Uterus (tissue), 4 donors: Measurements from ENCODE around the gene TERT. TPM values are rescaled to one million over a fixed set of nuclear protein-coding genes. Genes with fewer than 3 reads are reported as not detected.
A peak's percentile ranks its signal among the peaks of the same experiment; 100 is the strongest.

Experiments used
- DNase-seq, 2 donors: peaks; one replicate each; pipeline ENCODE4 v3.0.0-alpha.2; 2019 to 2020
- H3K27ac ChIP-seq, 2 donors: fragments of 200-600 bp; sonication (generic); 1 replicate in 1 of 2; 2 replicates in 1 of 2; pipeline ENCODE4 v1.5.1; 2016 to 2018
- H3K27me3 ChIP-seq, 2 donors: fragments of 200-600 bp; sonication (generic); one replicate each; pipeline ENCODE4 v1.5.1; 2018 to 2019; ENCODE audit warnings: control low read depth in 1 of 2
- H3K36me3 ChIP-seq, 2 donors: fragments of 200-600 bp; sonication (generic); one replicate each; pipeline ENCODE4 v1.5.1; 2019; ENCODE audit warnings: control low read depth in 1 of 2
- H3K4me1 ChIP-seq, 2 donors: fragments of 200-600 bp; sonication (generic); one replicate each; pipeline ENCODE4 v1.5.1; 2018 to 2019; ENCODE audit warnings: control low read depth in 1 of 2
- H3K4me3 ChIP-seq, 2 donors: fragments of 200-600 bp; sonication (generic); 1 replicate in 1 of 2; 2 replicates in 1 of 2; pipeline ENCODE4 v1.5.1; 2018 to 2019; ENCODE audit warnings: mild to moderate bottlenecking in 1 of 2
- H3K9me3 ChIP-seq, 2 donors: fragments of 200-600 bp; sonication (generic); one replicate each; pipeline ENCODE4 v1.5.1; 2019; ENCODE audit warnings: control low read depth in 1 of 2
- POLR2A ChIP-seq, 2 donors: fragments of 450-650 bp; IDR thresholded peaks; one replicate each; pipeline ENCODE4 v1.6.1; 2016; ENCODE audit warnings: antibody characterized with exemption in 2 of 2, mild to moderate bottlenecking in 1 of 2, moderate library complexity in 1 of 2
- intact Hi-C: fragments of 100-400 bp; cut with DNase I; formaldehyde crosslinking; loops from one replicate; pipeline ENCODE4 v1.15.1; 2023; ENCODE audit warnings: low total_unique reads
- total RNA-seq, 4 donors: library from RNA; depleted of rRNA in 3 of 4; stranded (reverse); fragments of >200 nt in 3 of 4; gene quantifications; one replicate each; pipeline versions ENCODE4 v1.1.0 to v1.2.4, GENCODE V29; 2014 to 2023
- TF ChIP-seq, protein P1 (sequence below), 4 experiments: fragments of 200-600 bp in 2 of 4; fragments of 450-650 bp in 2 of 4; sonication (generic) in 2 of 4; IDR thresholded peaks; one replicate each; pipeline ENCODE4 v1.5.1; 2016 to 2019; ENCODE audit warnings: antibody characterized with exemption in 4 of 4, mild to moderate bottlenecking in 2 of 4, moderate library complexity in 1 of 4
- donor health status: DM: yes; HTN: yes; CAD: no.

The TERT gene
- total RNA-seq, 4 donors from 2014 or later = 0.26 TPM; not detected in 3

DNA sequence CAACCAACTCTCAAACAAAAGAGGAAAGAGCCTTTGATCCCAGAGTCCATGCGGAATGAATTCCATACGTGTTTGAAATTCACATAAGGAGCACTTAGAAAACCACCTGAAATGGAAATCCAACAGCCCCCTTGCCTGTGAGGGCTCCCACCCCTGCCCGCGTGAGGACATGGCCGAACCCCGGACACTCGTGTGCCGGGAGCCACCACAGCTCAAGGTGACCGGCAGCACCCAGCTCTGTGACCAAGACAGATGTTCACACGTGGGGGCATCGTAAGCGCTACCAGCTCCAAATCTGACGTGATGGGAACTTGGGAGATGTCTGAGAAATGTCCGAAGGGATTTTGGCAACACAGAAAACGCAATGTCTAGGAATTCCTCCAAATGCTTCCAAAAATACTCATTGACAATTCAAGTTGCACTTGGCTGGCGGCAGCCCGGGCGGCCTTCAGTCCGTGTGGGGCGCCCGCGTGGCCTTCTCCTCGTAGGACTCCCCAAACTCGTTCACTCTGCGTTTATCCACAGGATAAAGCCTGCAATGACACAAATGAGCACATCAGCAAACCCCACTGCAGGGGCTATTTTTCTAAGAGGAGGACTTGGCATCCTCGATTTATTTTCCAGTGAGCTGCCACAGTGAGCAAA, 23.2 kb upstream of the TERT start:
- DNase-seq = no peak
- no peak overlapping the region for H3K4me3 ChIP-seq
- no peaks in the 10 kb centered on the region for H3K36me3 ChIP-seq
- no peaks in the 10 kb centered on the region for H3K4me1 ChIP-seq
- TF ChIP-seq POLR2A (IDR thresholded peaks at IDR 0.05) = no peak
- TF ChIP-seq, protein P1, sequence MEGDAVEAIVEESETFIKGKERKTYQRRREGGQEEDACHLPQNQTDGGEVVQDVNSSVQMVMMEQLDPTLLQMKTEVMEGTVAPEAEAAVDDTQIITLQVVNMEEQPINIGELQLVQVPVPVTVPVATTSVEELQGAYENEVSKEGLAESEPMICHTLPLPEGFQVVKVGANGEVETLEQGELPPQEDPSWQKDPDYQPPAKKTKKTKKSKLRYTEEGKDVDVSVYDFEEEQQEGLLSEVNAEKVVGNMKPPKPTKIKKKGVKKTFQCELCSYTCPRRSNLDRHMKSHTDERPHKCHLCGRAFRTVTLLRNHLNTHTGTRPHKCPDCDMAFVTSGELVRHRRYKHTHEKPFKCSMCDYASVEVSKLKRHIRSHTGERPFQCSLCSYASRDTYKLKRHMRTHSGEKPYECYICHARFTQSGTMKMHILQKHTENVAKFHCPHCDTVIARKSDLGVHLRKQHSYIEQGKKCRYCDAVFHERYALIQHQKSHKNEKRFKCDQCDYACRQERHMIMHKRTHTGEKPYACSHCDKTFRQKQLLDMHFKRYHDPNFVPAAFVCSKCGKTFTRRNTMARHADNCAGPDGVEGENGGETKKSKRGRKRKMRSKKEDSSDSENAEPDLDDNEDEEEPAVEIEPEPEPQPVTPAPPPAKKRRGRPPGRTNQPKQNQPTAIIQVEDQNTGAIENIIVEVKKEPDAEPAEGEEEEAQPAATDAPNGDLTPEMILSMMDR (IDR thresholded peaks at IDR 0.05) = no peak
- no peak overlapping the region for H3K27ac ChIP-seq
- no peaks in the 10 kb centered on the region for H3K27me3 ChIP-seq
- H3K9me3 ChIP-seq = no peaks in the 10 kb centered on the region
- intact Hi-C loops = no loop called here

DNA sequence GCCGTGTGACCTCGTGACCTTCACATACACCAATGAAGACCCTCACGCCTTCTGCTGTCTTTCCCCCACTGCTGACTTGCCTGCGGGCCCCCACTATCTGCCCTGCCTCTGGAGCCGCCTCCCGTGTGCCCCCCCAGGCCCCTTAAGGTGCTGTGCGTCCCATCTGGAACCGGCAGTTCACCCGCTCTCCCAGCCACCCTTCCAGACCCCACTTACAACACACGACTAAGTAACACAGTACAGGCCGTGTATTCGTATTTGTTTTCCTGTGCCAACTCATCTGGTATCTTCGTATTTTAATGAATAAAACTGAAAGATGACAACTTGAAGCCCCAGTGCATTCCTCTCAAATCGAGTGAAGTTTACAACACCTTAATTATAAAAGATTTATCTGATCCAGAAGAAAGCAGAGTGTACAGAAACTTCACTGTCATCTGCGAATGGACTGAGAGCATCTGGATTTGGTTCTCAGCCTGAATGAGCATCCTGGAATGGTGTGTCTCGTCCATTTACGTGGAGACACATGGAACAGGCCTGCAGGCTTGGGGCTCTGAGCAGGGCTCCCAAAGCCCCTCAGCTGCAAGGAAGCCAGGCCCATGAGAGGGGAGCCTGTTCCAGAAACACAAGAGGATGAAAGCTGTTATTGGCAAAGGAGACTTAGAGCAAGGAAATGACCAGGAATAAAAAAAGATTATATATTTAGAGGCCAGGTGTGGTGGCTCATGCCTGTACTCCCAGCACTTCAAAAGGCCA, 21.9 kb upstream of the TERT start:
- no peaks in the 10 kb centered on the region for H3K4me1 ChIP-seq
- no peak for DNase-seq
- H3K4me3 ChIP-seq = no peak overlapping the region
- H3K36me3 ChIP-seq = no peaks in the 10 kb centered on the region
- H3K9me3 ChIP-seq = no peaks in the 10 kb centered on the region
- intact Hi-C loops = no loop called here
- no peak overlapping the region for H3K27ac ChIP-seq
- TF ChIP-seq, protein P1 (IDR thresholded peaks at IDR 0.05) = no peak
- no peak for TF ChIP-seq POLR2A (IDR thresholded peaks at IDR 0.05)
- H3K27me3 ChIP-seq = no peaks in the 10 kb centered on the region

DNA sequence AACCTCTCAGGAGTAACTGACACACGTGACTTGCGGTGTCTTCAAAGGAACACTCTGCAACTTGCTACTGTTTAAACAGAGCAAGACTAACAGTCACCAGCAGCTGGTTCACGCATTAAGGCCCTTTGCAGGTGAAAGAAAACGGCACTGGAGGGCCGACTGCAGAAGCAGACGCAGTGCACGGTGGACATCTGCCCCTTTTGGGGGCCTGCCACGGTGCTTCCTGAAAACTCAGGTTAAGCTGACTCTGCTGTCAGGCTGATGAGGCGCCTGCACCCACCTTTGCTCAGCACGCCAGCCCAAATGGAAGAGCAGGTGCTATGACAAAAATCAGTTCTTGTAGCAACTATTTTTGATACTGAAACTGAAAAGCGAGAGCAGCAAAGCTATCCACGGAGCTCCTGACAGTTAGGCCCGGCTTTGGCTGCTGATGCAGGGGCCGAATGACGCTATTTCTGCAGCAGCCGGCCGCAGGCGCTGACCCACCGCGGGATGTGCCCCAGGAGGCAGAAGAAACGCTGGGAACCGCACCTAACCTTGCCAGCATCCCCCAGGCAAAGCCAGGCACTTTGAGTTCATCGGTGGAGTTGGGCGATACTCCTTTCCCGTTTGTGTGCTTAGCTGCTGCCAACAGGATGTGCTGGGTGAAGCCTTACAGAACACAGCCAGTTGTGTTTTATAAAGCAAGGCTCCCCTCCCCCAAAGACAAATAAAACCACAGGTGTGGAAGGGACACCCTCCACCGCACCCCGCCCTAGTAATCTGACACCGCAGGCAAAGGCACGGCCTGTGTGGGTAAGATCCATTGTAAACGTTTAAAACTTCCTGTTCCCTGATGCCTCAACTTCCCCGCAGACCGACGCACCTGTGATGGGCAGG, 21.1 kb upstream of the TERT start:
- Histone ChIP-seq H3K36me3 (no peaks in the 10 kb centered on the region), H3K27ac (no peak overlapping the region), H3K9me3 (no peaks in the 10 kb centered on the region), H3K27me3 (no peaks in the 10 kb centered on the region), H3K4me3 (no peak overlapping the region), H3K4me1 (no peaks in the 10 kb centered on the region)
- intact Hi-C loops = no loop called here
- TF ChIP-seq POLR2A (IDR thresholded peaks at IDR 0.05) = no peak
- TF ChIP-seq, protein P1 (IDR thresholded peaks at IDR 0.05) = no peak
- DNase-seq = peak in 1 of 2 donors; percentile 12

DNA sequence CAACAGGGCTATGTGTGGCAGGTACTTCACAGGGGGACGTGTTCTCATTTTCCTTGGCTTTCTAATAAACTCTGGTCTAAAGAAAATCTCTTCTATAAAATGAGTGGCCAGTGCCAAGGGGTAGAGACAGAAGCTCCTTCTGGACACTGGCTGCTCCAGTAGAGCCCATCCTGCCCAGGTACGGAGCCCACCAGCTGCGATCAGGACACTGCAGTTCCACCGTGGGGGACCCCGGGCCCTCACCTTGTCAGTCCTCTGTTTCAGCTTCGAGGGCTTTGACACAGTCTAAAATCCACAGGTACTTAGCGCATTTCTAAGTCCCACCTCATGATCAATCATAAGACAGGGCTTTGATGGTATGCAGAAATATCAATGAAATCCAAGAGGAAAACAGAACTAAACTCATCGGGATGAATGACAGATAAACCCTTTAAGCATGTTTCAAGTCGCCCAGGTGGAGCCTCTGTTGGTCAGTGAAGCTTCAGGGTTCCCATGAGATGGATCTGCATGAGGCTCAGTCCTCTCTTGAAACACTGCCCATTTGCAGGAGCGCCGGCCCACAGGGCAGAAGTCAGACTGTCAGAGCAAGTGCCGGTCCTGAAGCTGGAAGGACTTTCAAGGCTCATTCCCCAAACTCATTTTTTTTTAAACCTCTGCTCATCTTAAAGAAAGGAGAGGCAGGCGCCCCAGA, 20.3 kb upstream of the TERT start:
- DNase-seq = no peak
- no peak for TF ChIP-seq POLR2A (IDR thresholded peaks at IDR 0.05)
- TF ChIP-seq, protein P1 (IDR thresholded peaks at IDR 0.05) = no peak
- intact Hi-C loops = no loop called here
- H3K9me3 ChIP-seq = no peaks in the 10 kb centered on the region
- H3K27ac ChIP-seq = no peak overlapping the region
- H3K4me1 ChIP-seq = no peaks in the 10 kb centered on the region
- H3K27me3 ChIP-seq = no peaks in the 10 kb centered on the region
- no peaks in the 10 kb centered on the region for H3K36me3 ChIP-seq
- H3K4me3 ChIP-seq = no peak overlapping the region
